HCT116 (cell line): Measurements from ENCODE around the gene MAPK8IP3. TPM values are rescaled to one million over a fixed set of nuclear protein-coding genes. Genes with fewer than 3 reads are reported as not detected.
A peak's percentile ranks its signal among the peaks of the same experiment; 100 is the strongest.

Source experiments
- ATAC-seq: fragments of 200-7000 bp; cut with Tn5 transposase; 2 replicates; pipeline ENCODE4 v1.9.1; 2020; ENCODE audit warnings: mild to moderate bottlenecking, moderate library complexity
- BruUV-seq: library from RNA; stranded (reverse); fragments of 400-500 nt; replicated peaks from 2 replicates; lab custom pipeline; 2021; lab: Mats Ljungman, UMichigan
- CTCF ChIA-PET: fragments of 300-600 bp; sonication (Branson Sonifier 250); formaldehyde crosslinking; loops from one replicate; lab custom pipeline; 2021; ENCODE audit warnings: antibody characterized with exemption; lab: Charles Lee
- POLR2A ChIA-PET: fragments of 300-600, 350-600 bp; sonication (Branson Sonifier 250); formaldehyde crosslinking; loops from one replicate; lab custom pipeline; 2021; ENCODE audit warnings: antibody characterized with exemption; lab: Charles Lee
- RAD21 ChIA-PET, 2 experiments: fragments of 300-600 bp; sonication (Branson Sonifier 250); formaldehyde crosslinking; loops; one replicate each; lab custom pipeline; 2023; ENCODE audit warnings: low total read pairs in 2 of 2; ENCODE audit not compliant: uncharacterized antibody in 2 of 2, unreplicated experiment in 2 of 2, low non-redundant PET in 1 of 2; lab: Charles Lee
- DNase-seq: peaks from one replicate; pipeline ENCODE4 v3.0.0-alpha.2; 2010; ENCODE audit warnings: low read depth, low spot score
- H2AFZ ChIP-seq: fragments of 200-600 bp; shearing (Covaris generic), sonication (generic); 2 replicates; pipeline ENCODE4 v1.6.1; 2017; ENCODE audit warnings: low read depth, mixed run types, mixed read lengths, antibody characterized with exemption, low read length; ENCODE audit not compliant: poor library complexity, severe bottlenecking
- H3K27ac ChIP-seq: 2 replicates; pipeline ENCODE4 v1.5.1; 2012; ENCODE audit warnings: low read depth, low read length
- H3K27me3 ChIP-seq: fragments of 200-600 bp; sonication (generic); 2 replicates; pipeline ENCODE4 v1.6.1; 2016; ENCODE audit warnings: mixed run types, low read length, mixed read lengths; ENCODE audit not compliant: insufficient read depth
- H3K36me3 ChIP-seq, 2 experiments: fragments of 200-500 bp in 1 of 2; fragments of 200-600 bp in 1 of 2; sonication (Bioruptor generic) in 1 of 2; sonication (generic) in 1 of 2; 2 replicates each; pipeline versions ENCODE4 v1.5.1 to v1.6.1; 2014 to 2016; ENCODE audit warnings: low read length in 2 of 2, inconsistent platforms in 1 of 2, mixed read lengths in 1 of 2, mixed run types in 1 of 2; ENCODE audit not compliant: insufficient read depth in 2 of 2, control insufficient read depth in 1 of 2
- H3K4me1 ChIP-seq, 2 experiments: fragments of 200-600 bp in 1 of 2; sonication (generic) in 1 of 2; 2 replicates each; pipeline versions ENCODE4 v1.5.1 to v1.6.1; 2012 to 2017; ENCODE audit warnings: low read length in 2 of 2, inconsistent platforms in 1 of 2, mild to moderate bottlenecking in 1 of 2, mixed read lengths in 1 of 2, mixed run types in 1 of 2, moderate library complexity in 1 of 2; ENCODE audit not compliant: insufficient read depth in 2 of 2, control insufficient read depth in 1 of 2
- H3K4me2 ChIP-seq: fragments of 200-600 bp; sonication (generic); 2 replicates; pipeline ENCODE4 v1.6.1; 2017; ENCODE audit warnings: mixed run types, low read length, mixed read lengths
- H3K4me3 ChIP-seq, 2 experiments: fragments of 200-600 bp in 1 of 2; sonication (generic) in 1 of 2; replicated peaks in 1 of 2; 2 replicates each; pipeline ENCODE4 v1.5.1; 2011 to 2016; ENCODE audit warnings: low read length in 2 of 2, control low read depth in 1 of 2, low read depth in 1 of 2, mild to moderate bottlenecking in 1 of 2, mixed read lengths in 1 of 2, mixed run types in 1 of 2
- H3K79me2 ChIP-seq: fragments of 200-600 bp; sonication (generic); 2 replicates; pipeline ENCODE4 v1.6.1; 2017; ENCODE audit warnings: mild to moderate bottlenecking, mixed run types, low read length, moderate library complexity, mixed read lengths; ENCODE audit not compliant: insufficient read depth
- H3K9ac ChIP-seq: fragments of 200-600 bp; sonication (generic); 2 replicates; pipeline ENCODE4 v1.6.1; 2016; ENCODE audit warnings: low read length, mixed read lengths
- H3K9me2 ChIP-seq: fragments of 200-600 bp; sonication (generic), shearing (Covaris generic); 2 replicates; pipeline ENCODE4 v1.6.1; 2017; ENCODE audit warnings: mixed run types, mild to moderate bottlenecking, moderate library complexity; ENCODE audit not compliant: insufficient read depth
- H3K9me3 ChIP-seq, 2 experiments: fragments of 200-500 bp in 1 of 2; fragments of 200-600 bp in 1 of 2; sonication (Bioruptor generic) in 1 of 2; sonication (generic) in 1 of 2; 2 replicates each; pipeline ENCODE4 v1.6.1; 2014 to 2017; ENCODE audit warnings: low read length in 2 of 2, mixed read lengths in 2 of 2, inconsistent platforms in 1 of 2, low read depth in 1 of 2, mild to moderate bottlenecking in 1 of 2, mixed run types in 1 of 2, moderate library complexity in 1 of 2; ENCODE audit not compliant: control insufficient read depth in 1 of 2, insufficient read depth in 1 of 2
- H4K20me1 ChIP-seq: fragments of 200-600 bp; sonication (generic), shearing (Covaris generic); 2 replicates; pipeline ENCODE4 v1.6.1; 2017; ENCODE audit warnings: mixed run types, mild to moderate bottlenecking, moderate library complexity; ENCODE audit not compliant: insufficient read depth
- CEBPB ChIP-seq: IDR thresholded peaks from 2 replicates; pipeline ENCODE4 v1.6.1; 2012; ENCODE audit warnings: low read depth
- POLR2AphosphoS5 ChIP-seq: IDR thresholded peaks from 2 replicates; pipeline ENCODE4 v1.6.1; 2011; ENCODE audit warnings: mild to moderate bottlenecking, low read depth, low read length, moderate library complexity
- REST ChIP-seq: IDR thresholded peaks from 2 replicates; pipeline ENCODE4 v1.6.1; 2012; ENCODE audit warnings: low read depth
- SIN3A ChIP-seq: IDR thresholded peaks from 2 replicates; pipeline ENCODE4 v1.6.1; 2012; ENCODE audit warnings: low read depth
- SRF ChIP-seq: IDR thresholded peaks from 2 replicates; pipeline ENCODE4 v1.6.1; 2012; ENCODE audit warnings: low read depth
- TCF7L2 ChIP-seq: IDR thresholded peaks from 2 replicates; pipeline ENCODE4 v1.7.0; 2011; ENCODE audit warnings: borderline replicate concordance, inconsistent platforms; ENCODE audit not compliant: insufficient read depth, insufficient read length; ENCODE audit errors: extremely low read depth
- YY1 ChIP-seq: IDR thresholded peaks from 2 replicates; pipeline ENCODE4 v1.6.1; 2011; ENCODE audit warnings: low read length, low read depth, moderate library complexity, mild to moderate bottlenecking; ENCODE audit not compliant: insufficient replicate concordance; ENCODE audit errors: extremely low read depth
- ZFX ChIP-seq: fragments of 450-650 bp; IDR thresholded peaks from 2 replicates; pipeline ENCODE4 v1.6.1; 2017
- intact Hi-C: fragments of 100-400 bp; cut with micrococcal nuclease; formaldehyde crosslinking; loops from 2 replicates; pipeline ENCODE4 v1.10.0; 2022
- total RNA-seq: library from RNA; stranded (reverse); gene quantifications from one replicate; pipeline ENCODE4 v1.2.1, GENCODE V29; 2021; ENCODE audit not compliant: unreplicated experiment

MAPK8IP3 gene
- total RNA-seq, 1 experiment from 2014 or later = 75.3 TPM

GRCh38 chr16:1784977-1785845, 79.2 kb downstream of the MAPK8IP3 start:
- H3K9me3 ChIP-seq = no peaks in the 10 kb centered on the region
- H4K20me1 ChIP-seq = no peaks in the 10 kb centered on the region
- no peak overlapping the region for H3K4me2 ChIP-seq
- intact Hi-C loops = no loop called here
- TF ChIP-seq SRF (no peak), SIN3A (no peak), CEBPB (no peak), REST (no peak), YY1 (no peak), TCF7L2 (no peak), ZFX (no peak), POLR2AphosphoS5 (no peak)
- CTCF ChIA-PET = no interaction called here
- POLR2A ChIA-PET = no interaction called here
- no peak overlapping the region for H3K27ac ChIP-seq
- no peaks in the 10 kb centered on the region for H3K9me2 ChIP-seq
- TSS peak; percentile 9 for BruUV-seq
- H3K36me3 ChIP-seq = peaks cover 0 to 5% of the 10 kb centered on the region in 2 experiments; a peak in 2 of 4 replicates
- H3K4me3 ChIP-seq = no peak overlapping the region
- RAD21 ChIA-PET = no interaction called here
- no peak overlapping the region for H3K9ac ChIP-seq
- H3K79me2 ChIP-seq = peaks cover 53% of the 10 kb centered on the region
- DNase-seq (no peak), ATAC-seq (no peak)
- H3K4me1 ChIP-seq = peaks cover 0 to 22% of the 10 kb centered on the region in 2 experiments; a peak in 3 of 4 replicates
- H3K27me3 ChIP-seq = no peaks in the 10 kb centered on the region
- no peak overlapping the region for H2AFZ ChIP-seq
